ENCODE data around the gene TMEM109. TPM values are rescaled to one million over a fixed set of nuclear protein-coding genes. Genes with fewer than 3 reads are reported as not detected.

TMEM109 gene
- total RNA-seq, 1 experiment from 2014 or later, result 26.8 TPM

GRCh38 chr11:60910711-60911380 is 3.1 kb upstream of the TMEM109 start (continued):
- TF ChIP-seq TCF7 (CRISPR knock-in tag; IDR thresholded peaks at IDR 0.05; ENCODE audit: low read depth) (no peak), ETV6 (CRISPR knock-in tag; IDR thresholded peaks at IDR 0.05) (no peak), ERG (CRISPR knock-in tag; IDR thresholded peaks at IDR 0.05) (no peak), ATF3 (CRISPR knock-in tag; conservative IDR thresholded peaks at IDR 0.05) (no peak)

- CTCF ChIA-PET, result interaction anchor here (1.3 to 5.6 kb wide), 4 partner anchors 13 to 137 kb away, joined by 3 to 51 read pairs (median 8); no protein-coding TSS in a partner anchor
- POLR2A ChIA-PET, result no interaction called here
- Mint-ChIP-seq H3K9me3 (peaks cover 6% of the 10 kb centered on the region; the same call in 1 of the 2 replicates), H3K36me3 (no peaks in the 10 kb centered on the region; the same call in 1 of the 2 replicates), H3K27ac (no peak overlapping the region), H3K4me1 (peaks cover 44% of the 10 kb centered on the region), H3K27me3 (ENCODE audit: low read depth) (peaks cover 42% of the 10 kb centered on the region), H3K4me3 (no peak overlapping the region)
- DNase-seq (ENCODE audit: low spot score) (no peak), ATAC-seq (no peak)
- no peak for TF ChIP-seq CBFB (CRISPR knock-in tag; IDR thresholded peaks at IDR 0.05; ENCODE audit: low read depth)
- TF ChIP-seq PRRX2 (CRISPR knock-in tag; IDR thresholded peaks at IDR 0.05), result no peak
- TF ChIP-seq TCF7 (CRISPR knock-in tag; IDR thresholded peaks at IDR 0.05; ENCODE audit: low read depth), result no peak
- TF ChIP-seq FOXJ3 (CRISPR knock-in tag; IDR thresholded peaks at IDR 0.05; ENCODE audit: borderline replicate concordance), result no peak
- TF ChIP-seq NFATC4 (CRISPR knock-in tag; IDR thresholded peaks at IDR 0.05), result no peak
- no peak for TF ChIP-seq HMGA2 (CRISPR knock-in tag; IDR thresholded peaks at IDR 0.05)
- no peak for TF ChIP-seq NFYB (CRISPR knock-in tag; conservative IDR thresholded peaks at IDR 0.05; ENCODE audit: low read depth)
- no peak for TF ChIP-seq USF1 (CRISPR knock-in tag; IDR thresholded peaks at IDR 0.05)
- TF ChIP-seq STAT6 (CRISPR knock-in tag; conservative IDR thresholded peaks at IDR 0.05; ENCODE audit: low read depth), result no peak
- no peak for TF ChIP-seq CREB1 (CRISPR knock-in tag; IDR thresholded peaks at IDR 0.05)
- TF ChIP-seq ZNF232 (CRISPR knock-in tag; IDR thresholded peaks at IDR 0.05), result no peak
- TF ChIP-seq ZNF317 (CRISPR knock-in tag; IDR thresholded peaks at IDR 0.05; ENCODE audit: borderline replicate concordance, low read depth), result no peak
- no peak for TF ChIP-seq ZNF263 (CRISPR knock-in tag; IDR thresholded peaks at IDR 0.05; ENCODE audit: low read depth)
- no peak for TF ChIP-seq JUN (CRISPR knock-in tag; IDR thresholded peaks at IDR 0.05)
- TF ChIP-seq ZNF532 (CRISPR knock-in tag; IDR thresholded peaks at IDR 0.05; ENCODE audit: borderline replicate concordance), result no peak
- no peak for TF ChIP-seq KAT7 (CRISPR knock-in tag; IDR thresholded peaks at IDR 0.05; ENCODE audit: borderline replicate concordance)
- no peak for TF ChIP-seq ERG (CRISPR knock-in tag; IDR thresholded peaks at IDR 0.05)
- TF ChIP-seq FOXP4 (CRISPR knock-in tag; IDR thresholded peaks at IDR 0.05), result no peak
- TF ChIP-seq ZNF138 (CRISPR knock-in tag; conservative IDR thresholded peaks at IDR 0.05), result no peak
- TF ChIP-seq ZNF423 (CRISPR knock-in tag; IDR thresholded peaks at IDR 0.05), result no peak
Observed at GRCh38 chr11:60912223-60912850, 1.6 kb upstream of the TMEM109 start.
